K562 (cell line): ENCODE measurements around the gene MT2A.

ENCODE experiments used
- BCOR ChIP-seq: fragments of 450-650 bp; IDR thresholded peaks from 2 replicates; pipeline ENCODE4 v1.6.1; 2016
- BRD4 ChIP-seq: fragments of 200-600 bp; sonication (generic); IDR thresholded peaks from 2 replicates; pipeline ENCODE4 v1.6.1; 2017; ENCODE audit warnings: inconsistent platforms
- CTCF ChIP-seq, 3 experiments: IDR thresholded peaks in 2 of 3; conservative IDR thresholded peaks in 1 of 3; 2 replicates each; pipeline ENCODE4 v1.5.1; 2011 to 2012; ENCODE audit warnings: low read length in 3 of 3, mild to moderate bottlenecking in 3 of 3, control low read depth in 2 of 3, improper control_type of control experiment in 1 of 3, inconsistent platforms in 1 of 3, low read depth in 1 of 3, mixed read lengths in 1 of 3, moderate library complexity in 1 of 3; ENCODE audit not compliant: insufficient read depth in 2 of 3
- DNMT1 ChIP-seq: fragments of 450-650 bp; IDR thresholded peaks from 2 replicates; pipeline ENCODE4 v1.6.1; 2016; ENCODE audit warnings: antibody characterized with exemption, mild to moderate bottlenecking
- ERF ChIP-seq: fragments of 450-650 bp; formaldehyde crosslinking; IDR thresholded peaks from 2 replicates; pipeline ENCODE4 v1.4.0; 2020; ENCODE audit warnings: mild to moderate bottlenecking, mixed read lengths
- ETS1 ChIP-seq: conservative IDR thresholded peaks from 2 replicates; pipeline ENCODE4 v1.6.1; 2011; ENCODE audit warnings: low read depth, mild to moderate bottlenecking, low read length; ENCODE audit not compliant: control insufficient read depth
- HDAC2 ChIP-seq: fragments of 450-650 bp; IDR thresholded peaks from 2 replicates; pipeline ENCODE4 v1.6.1; 2016; ENCODE audit warnings: mild to moderate bottlenecking
- HOXB6 ChIP-seq: fragments of 250-450 bp; sonication (Bioruptor Pico); IDR thresholded peaks from 2 replicates; pipeline ENCODE4 v1.5.1; 2022; ENCODE audit warnings: mild to moderate bottlenecking, borderline replicate concordance
- JUND ChIP-seq, 2 experiments: IDR thresholded peaks; 2 replicates in 1 of 2; 3 replicates in 1 of 2; pipeline ENCODE4 v1.6.1; 2011; ENCODE audit warnings: borderline replicate concordance in 2 of 2, low read depth in 2 of 2, low read length in 2 of 2, improper control_type of control experiment in 1 of 2, missing biosample characterization in 1 of 2, missing genetic modification characterization in 1 of 2, missing genetic modification reagents in 1 of 2
- MCM5 ChIP-seq: fragments of 450-650 bp; IDR thresholded peaks from 2 replicates; pipeline ENCODE4 v1.6.1; 2016; ENCODE audit warnings: low read depth
- POLR2AphosphoS5 ChIP-seq: IDR thresholded peaks from 2 replicates; pipeline ENCODE4 v1.6.1; 2011; ENCODE audit warnings: mild to moderate bottlenecking, low read depth, low read length, moderate library complexity; ENCODE audit not compliant: control insufficient read depth, insufficient read depth
- ZNF232 ChIP-seq: sonication (generic); formaldehyde crosslinking; IDR thresholded peaks from 2 replicates; pipeline ENCODE4 v1.8.0; 2022; ENCODE audit warnings: mild to moderate bottlenecking, missing genetic modification reagents

GRCh38 chr16:56559109-56559508 lies 49.3 kb upstream of the MT2A start:
- TF ChIP-seq BRD4 (no peak), HOXB6 (CRISPR knock-in tag) (no peak), CTCF (IDR thresholded peaks at IDR 0.05 in 2 of 3, conservative IDR thresholded peaks at IDR 0.05 in 1 of 3; ENCODE audit: insufficient read depth in 2 of 3, low read depth in 1 of 3, low read length in 3 of 3) (no peak), ETS1 (no peak), JUND (IDR thresholded peaks at IDR 0.05; ENCODE audit: borderline replicate concordance, low read depth, low read length) (no peak), JUND (tag; IDR thresholded peaks at IDR 0.05; ENCODE audit: borderline replicate concordance, low read depth, low read length) (no peak), ERF (CRISPR knock-in tag) (no peak), BCOR (no peak), ZNF232 (CRISPR knock-in tag) (no peak), HDAC2 (no peak), POLR2AphosphoS5 (no peak), DNMT1 (no peak), MCM5 (no peak)
